HCT116 (cell line): Measurements from ENCODE around the gene TMBIM6. TPM values are rescaled to one million over a fixed set of nuclear protein-coding genes. Genes with fewer than 3 reads are reported as not detected.

Source experiments
- ATAC-seq: fragments of 200-7000 bp; cut with Tn5 transposase; 2 replicates; pipeline ENCODE4 v1.9.1; 2020; ENCODE audit warnings: mild to moderate bottlenecking, moderate library complexity
- BruUV-seq: library from RNA; stranded (reverse); fragments of 400-500 nt; replicated peaks from 2 replicates; lab custom pipeline; 2021; lab: Mats Ljungman, UMichigan
- CTCF ChIA-PET: fragments of 300-600 bp; sonication (Branson Sonifier 250); formaldehyde crosslinking; loops from one replicate; lab custom pipeline; 2021; ENCODE audit warnings: antibody characterized with exemption; lab: Charles Lee
- POLR2A ChIA-PET: fragments of 300-600, 350-600 bp; sonication (Branson Sonifier 250); formaldehyde crosslinking; loops from one replicate; lab custom pipeline; 2021; ENCODE audit warnings: antibody characterized with exemption; lab: Charles Lee
- RAD21 ChIA-PET, 2 experiments: fragments of 300-600 bp; sonication (Branson Sonifier 250); formaldehyde crosslinking; loops; one replicate each; lab custom pipeline; 2023; ENCODE audit warnings: low total read pairs in 2 of 2; ENCODE audit not compliant: uncharacterized antibody in 2 of 2, unreplicated experiment in 2 of 2, low non-redundant PET in 1 of 2; lab: Charles Lee
- DNase-seq: peaks from one replicate; pipeline ENCODE4 v3.0.0-alpha.2; 2010; ENCODE audit warnings: low read depth, low spot score
- H2AFZ ChIP-seq: fragments of 200-600 bp; shearing (Covaris generic), sonication (generic); 2 replicates; pipeline ENCODE4 v1.6.1; 2017; ENCODE audit warnings: low read depth, mixed run types, mixed read lengths, antibody characterized with exemption, low read length; ENCODE audit not compliant: poor library complexity, severe bottlenecking
- H3K27ac ChIP-seq: 2 replicates; pipeline ENCODE4 v1.5.1; 2012; ENCODE audit warnings: low read depth, low read length
- H3K27me3 ChIP-seq: fragments of 200-600 bp; sonication (generic); 2 replicates; pipeline ENCODE4 v1.6.1; 2016; ENCODE audit warnings: mixed run types, low read length, mixed read lengths; ENCODE audit not compliant: insufficient read depth
- H3K36me3 ChIP-seq, 2 experiments: fragments of 200-500 bp in 1 of 2; fragments of 200-600 bp in 1 of 2; sonication (Bioruptor generic) in 1 of 2; sonication (generic) in 1 of 2; 2 replicates each; pipeline versions ENCODE4 v1.5.1 to v1.6.1; 2014 to 2016; ENCODE audit warnings: low read length in 2 of 2, inconsistent platforms in 1 of 2, mixed read lengths in 1 of 2, mixed run types in 1 of 2; ENCODE audit not compliant: insufficient read depth in 2 of 2, control insufficient read depth in 1 of 2
- H3K4me1 ChIP-seq, 2 experiments: fragments of 200-600 bp in 1 of 2; sonication (generic) in 1 of 2; 2 replicates each; pipeline versions ENCODE4 v1.5.1 to v1.6.1; 2012 to 2017; ENCODE audit warnings: low read length in 2 of 2, inconsistent platforms in 1 of 2, mild to moderate bottlenecking in 1 of 2, mixed read lengths in 1 of 2, mixed run types in 1 of 2, moderate library complexity in 1 of 2; ENCODE audit not compliant: insufficient read depth in 2 of 2, control insufficient read depth in 1 of 2
- H3K4me2 ChIP-seq: fragments of 200-600 bp; sonication (generic); 2 replicates; pipeline ENCODE4 v1.6.1; 2017; ENCODE audit warnings: mixed run types, low read length, mixed read lengths
- H3K4me3 ChIP-seq, 2 experiments: fragments of 200-600 bp in 1 of 2; sonication (generic) in 1 of 2; replicated peaks in 1 of 2; 2 replicates each; pipeline ENCODE4 v1.5.1; 2011 to 2016; ENCODE audit warnings: low read length in 2 of 2, control low read depth in 1 of 2, low read depth in 1 of 2, mild to moderate bottlenecking in 1 of 2, mixed read lengths in 1 of 2, mixed run types in 1 of 2
- H3K79me2 ChIP-seq: fragments of 200-600 bp; sonication (generic); 2 replicates; pipeline ENCODE4 v1.6.1; 2017; ENCODE audit warnings: mild to moderate bottlenecking, mixed run types, low read length, moderate library complexity, mixed read lengths; ENCODE audit not compliant: insufficient read depth
- H3K9ac ChIP-seq: fragments of 200-600 bp; sonication (generic); 2 replicates; pipeline ENCODE4 v1.6.1; 2016; ENCODE audit warnings: low read length, mixed read lengths
- H3K9me2 ChIP-seq: fragments of 200-600 bp; sonication (generic), shearing (Covaris generic); 2 replicates; pipeline ENCODE4 v1.6.1; 2017; ENCODE audit warnings: mixed run types, mild to moderate bottlenecking, moderate library complexity; ENCODE audit not compliant: insufficient read depth
- H3K9me3 ChIP-seq, 2 experiments: fragments of 200-500 bp in 1 of 2; fragments of 200-600 bp in 1 of 2; sonication (Bioruptor generic) in 1 of 2; sonication (generic) in 1 of 2; 2 replicates each; pipeline ENCODE4 v1.6.1; 2014 to 2017; ENCODE audit warnings: low read length in 2 of 2, mixed read lengths in 2 of 2, inconsistent platforms in 1 of 2, low read depth in 1 of 2, mild to moderate bottlenecking in 1 of 2, mixed run types in 1 of 2, moderate library complexity in 1 of 2; ENCODE audit not compliant: control insufficient read depth in 1 of 2, insufficient read depth in 1 of 2
- H4K20me1 ChIP-seq: fragments of 200-600 bp; sonication (generic), shearing (Covaris generic); 2 replicates; pipeline ENCODE4 v1.6.1; 2017; ENCODE audit warnings: mixed run types, mild to moderate bottlenecking, moderate library complexity; ENCODE audit not compliant: insufficient read depth
- ATF3 ChIP-seq: IDR thresholded peaks from 2 replicates; pipeline ENCODE4 v1.6.1; 2012
- CBX3 ChIP-seq: IDR thresholded peaks from 2 replicates; pipeline ENCODE4 v1.6.1; 2012; ENCODE audit warnings: low read depth
- FOSL1 ChIP-seq: IDR thresholded peaks from 2 replicates; pipeline ENCODE4 v1.6.1; 2012; ENCODE audit warnings: low read depth
- MAX ChIP-seq: IDR thresholded peaks from 2 replicates; pipeline ENCODE4 v1.6.1; 2012
- POLR2A ChIP-seq: IDR thresholded peaks from 2 replicates; pipeline ENCODE4 v1.7.0; 2011; ENCODE audit warnings: borderline replicate concordance; ENCODE audit not compliant: insufficient read depth, insufficient read length; ENCODE audit errors: extremely low read depth
- POLR2AphosphoS5 ChIP-seq: IDR thresholded peaks from 2 replicates; pipeline ENCODE4 v1.6.1; 2011; ENCODE audit warnings: mild to moderate bottlenecking, low read depth, low read length, moderate library complexity
- RAD21 ChIP-seq: IDR thresholded peaks from 2 replicates; pipeline ENCODE4 v1.6.1; 2012; ENCODE audit warnings: low read depth, mild to moderate bottlenecking
- SIN3A ChIP-seq: IDR thresholded peaks from 2 replicates; pipeline ENCODE4 v1.6.1; 2012; ENCODE audit warnings: low read depth
- SP1 ChIP-seq: IDR thresholded peaks from 2 replicates; pipeline ENCODE4 v1.6.1; 2012; ENCODE audit warnings: low read depth
- SRF ChIP-seq: IDR thresholded peaks from 2 replicates; pipeline ENCODE4 v1.6.1; 2012; ENCODE audit warnings: low read depth
- TCF7L2 ChIP-seq: IDR thresholded peaks from 2 replicates; pipeline ENCODE4 v1.7.0; 2011; ENCODE audit warnings: borderline replicate concordance, inconsistent platforms; ENCODE audit not compliant: insufficient read depth, insufficient read length; ENCODE audit errors: extremely low read depth
- YY1 ChIP-seq: IDR thresholded peaks from 2 replicates; pipeline ENCODE4 v1.6.1; 2011; ENCODE audit warnings: low read length, low read depth, moderate library complexity, mild to moderate bottlenecking; ENCODE audit not compliant: insufficient replicate concordance; ENCODE audit errors: extremely low read depth
- ZFX ChIP-seq: fragments of 450-650 bp; IDR thresholded peaks from 2 replicates; pipeline ENCODE4 v1.6.1; 2017
- ZNF274 ChIP-seq: fragments of 200-500 bp; sonication (Bioruptor generic); IDR thresholded peaks from 2 replicates; pipeline ENCODE4 v1.6.1; 2014; ENCODE audit warnings: mild to moderate bottlenecking, low read depth, low read length, inconsistent platforms
- intact Hi-C: fragments of 100-400 bp; cut with micrococcal nuclease; formaldehyde crosslinking; loops from 2 replicates; pipeline ENCODE4 v1.10.0; 2022
- total RNA-seq: library from RNA; stranded (reverse); gene quantifications from one replicate; pipeline ENCODE4 v1.2.1, GENCODE V29; 2021; ENCODE audit not compliant: unreplicated experiment
- TF ChIP-seq, protein P1 (sequence below), 3 experiments: fragments of 200-600 bp in 1 of 3; sonication (generic) in 1 of 3; IDR thresholded peaks in 2 of 3; conservative IDR thresholded peaks in 1 of 3; 2 replicates each; pipeline ENCODE4 v1.5.1; 2012 to 2017; ENCODE audit warnings: low read depth in 2 of 3, low read length in 2 of 3, antibody characterized with exemption in 1 of 3, borderline replicate concordance in 1 of 3, control low read depth in 1 of 3, mild to moderate bottlenecking in 1 of 3, mixed read lengths in 1 of 3, mixed run types in 1 of 3, moderate library complexity in 1 of 3; ENCODE audit not compliant: insufficient read depth in 1 of 3
- TF ChIP-seq, protein P2 (sequence below): IDR thresholded peaks from 2 replicates; pipeline ENCODE4 v1.6.1; 2011; ENCODE audit warnings: mild to moderate bottlenecking, low read length, moderate library complexity; ENCODE audit not compliant: insufficient replicate concordance; ENCODE audit errors: extremely low read depth

The TMBIM6 gene
- total RNA-seq, 1 experiment from 2014 or later, result 510 TPM

- intact Hi-C loops, result loop anchor here (1.0 kb wide), 2 partner anchors 34 to 63 kb away; partner anchors contain the start of gene TMBIM6
- Histone ChIP-seq H3K79me2 (no peaks in the 10 kb centered on the region), H3K4me3 (peak within 1 kb of the TSS; percentile 45 to 56)
- CTCF ChIA-PET, result no interaction called here
- ATAC-seq, result peak; percentile 98
- TF ChIP-seq, protein P1, sequence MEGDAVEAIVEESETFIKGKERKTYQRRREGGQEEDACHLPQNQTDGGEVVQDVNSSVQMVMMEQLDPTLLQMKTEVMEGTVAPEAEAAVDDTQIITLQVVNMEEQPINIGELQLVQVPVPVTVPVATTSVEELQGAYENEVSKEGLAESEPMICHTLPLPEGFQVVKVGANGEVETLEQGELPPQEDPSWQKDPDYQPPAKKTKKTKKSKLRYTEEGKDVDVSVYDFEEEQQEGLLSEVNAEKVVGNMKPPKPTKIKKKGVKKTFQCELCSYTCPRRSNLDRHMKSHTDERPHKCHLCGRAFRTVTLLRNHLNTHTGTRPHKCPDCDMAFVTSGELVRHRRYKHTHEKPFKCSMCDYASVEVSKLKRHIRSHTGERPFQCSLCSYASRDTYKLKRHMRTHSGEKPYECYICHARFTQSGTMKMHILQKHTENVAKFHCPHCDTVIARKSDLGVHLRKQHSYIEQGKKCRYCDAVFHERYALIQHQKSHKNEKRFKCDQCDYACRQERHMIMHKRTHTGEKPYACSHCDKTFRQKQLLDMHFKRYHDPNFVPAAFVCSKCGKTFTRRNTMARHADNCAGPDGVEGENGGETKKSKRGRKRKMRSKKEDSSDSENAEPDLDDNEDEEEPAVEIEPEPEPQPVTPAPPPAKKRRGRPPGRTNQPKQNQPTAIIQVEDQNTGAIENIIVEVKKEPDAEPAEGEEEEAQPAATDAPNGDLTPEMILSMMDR (IDR thresholded peaks at IDR 0.05 in 2 of 3, conservative IDR thresholded peaks at IDR 0.05 in 1 of 3; ENCODE audit: borderline replicate concordance in 1 of 3, insufficient read depth in 1 of 3, low read depth in 2 of 3, low read length in 2 of 3), result peak; percentile 90 to 96 (median 90)
- TF ChIP-seq SRF (no peak), MAX (peak; percentile 100), SIN3A (0 out of 2 replicates have a peak, but pooled peaks have one; percentile 22), POLR2A (no peak), ATF3 (no peak), CBX3 (peak; percentile 99), TCF7L2 (no peak), POLR2AphosphoS5 (peak; percentile 62), FOSL1 (no peak), YY1 (peak; percentile 47), SP1 (peak; percentile 99), ZFX (no peak), ZNF274 (no peak), RAD21 (peak; percentile 91)
- TF ChIP-seq, protein P2, sequence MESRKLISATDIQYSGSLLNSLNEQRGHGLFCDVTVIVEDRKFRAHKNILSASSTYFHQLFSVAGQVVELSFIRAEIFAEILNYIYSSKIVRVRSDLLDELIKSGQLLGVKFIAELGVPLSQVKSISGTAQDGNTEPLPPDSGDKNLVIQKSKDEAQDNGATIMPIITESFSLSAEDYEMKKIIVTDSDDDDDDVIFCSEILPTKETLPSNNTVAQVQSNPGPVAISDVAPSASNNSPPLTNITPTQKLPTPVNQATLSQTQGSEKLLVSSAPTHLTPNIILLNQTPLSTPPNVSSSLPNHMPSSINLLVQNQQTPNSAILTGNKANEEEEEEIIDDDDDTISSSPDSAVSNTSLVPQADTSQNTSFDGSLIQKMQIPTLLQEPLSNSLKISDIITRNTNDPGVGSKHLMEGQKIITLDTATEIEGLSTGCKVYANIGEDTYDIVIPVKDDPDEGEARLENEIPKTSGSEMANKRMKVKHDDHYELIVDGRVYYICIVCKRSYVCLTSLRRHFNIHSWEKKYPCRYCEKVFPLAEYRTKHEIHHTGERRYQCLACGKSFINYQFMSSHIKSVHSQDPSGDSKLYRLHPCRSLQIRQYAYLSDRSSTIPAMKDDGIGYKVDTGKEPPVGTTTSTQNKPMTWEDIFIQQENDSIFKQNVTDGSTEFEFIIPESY, result peak; percentile 71
- TF ChIP-seq, all 23 proteins: peak for 9
- ChIA-PET POLR2A (no interaction called here), RAD21 (no interaction called here)
- Histone ChIP-seq H2AFZ (peak within 1 kb of the TSS; percentile 40), H3K27ac (no peak within 1 kb of the TSS; the same call in 1 of the 2 replicates), H3K9me2 (no peaks in the 10 kb centered on the region), H3K4me1 (peaks cover 0 to 26% of the 10 kb centered on the region in 2 experiments), H3K9me3 (no peaks in the 10 kb centered on the region), H3K9ac (peak within 1 kb of the TSS; percentile 52), H3K4me2 (peak within 1 kb of the TSS; percentile 81), H4K20me1 (no peaks in the 10 kb centered on the region), H3K36me3 (no peaks in the 10 kb centered on the region), H3K27me3 (peaks cover 31% of the 10 kb centered on the region; the same call in 1 of the 2 replicates)
- DNase-seq, result peak; percentile 79
- no TSS peak for BruUV-seq
Measured at GRCh38 chr12:49707128-49707811, 34.1 kb upstream of the TMBIM6 start, which contains the start of gene FMNL3. Gene FMNL3, minus strand, starts transcription at chr12:49707405. Its CDS starts 225 bp downstream, at chr12:49707180.
